Subcutaneous abdominal adipose tissue (tissue), 5 donors: ENCODE data around the gene QPRT.
"Not testable (repeated sequence)": the region's sequence is repeated elsewhere in the genome, so short reads cannot be mapped to it uniquely, and the experiment has no call there.

Source experiments
- H3K27ac ChIP-seq: one replicate; pipeline ENCODE4 v1.7.0; 2013; ENCODE audit warnings: low read depth, mild to moderate bottlenecking, inconsistent platforms, low read length, moderate library complexity
- H3K27me3 ChIP-seq, 5 donors: one replicate each; pipeline ENCODE4 v1.7.0; 2013; ENCODE audit warnings: low read length in 5 of 5, inconsistent platforms in 1 of 5; ENCODE audit not compliant: control insufficient read depth in 5 of 5, insufficient read depth in 4 of 5
- H3K36me3 ChIP-seq, 5 donors: one replicate each; pipeline ENCODE4 v1.7.0; 2013; ENCODE audit warnings: low read length in 5 of 5; ENCODE audit not compliant: control insufficient read depth in 5 of 5, insufficient read depth in 5 of 5
- H3K4me1 ChIP-seq, 5 donors: one replicate each; pipeline ENCODE4 v1.7.0; 2013; ENCODE audit warnings: low read length in 5 of 5, mild to moderate bottlenecking in 3 of 5, moderate library complexity in 1 of 5; ENCODE audit not compliant: control insufficient read depth in 5 of 5, insufficient read depth in 5 of 5
- H3K4me3 ChIP-seq, 5 donors: one replicate each; pipeline ENCODE4 v1.7.0; 2013; ENCODE audit warnings: low read length in 5 of 5, low read depth in 1 of 5
- H3K9ac ChIP-seq, 5 donors: one replicate each; pipeline ENCODE4 v1.7.0; 2013; ENCODE audit warnings: low read length in 5 of 5, mild to moderate bottlenecking in 4 of 5, moderate library complexity in 3 of 5
- H3K9me3 ChIP-seq, 5 donors: one replicate each; pipeline ENCODE4 v1.7.0; 2013; ENCODE audit warnings: low read length in 5 of 5; ENCODE audit not compliant: control insufficient read depth in 5 of 5
- donor health status: healthy.
- donor health status: healthy.
- donor health status: healthy.
- donor health status: healthy.
- donor health status: healthy.

QPRT gene

DNA sequence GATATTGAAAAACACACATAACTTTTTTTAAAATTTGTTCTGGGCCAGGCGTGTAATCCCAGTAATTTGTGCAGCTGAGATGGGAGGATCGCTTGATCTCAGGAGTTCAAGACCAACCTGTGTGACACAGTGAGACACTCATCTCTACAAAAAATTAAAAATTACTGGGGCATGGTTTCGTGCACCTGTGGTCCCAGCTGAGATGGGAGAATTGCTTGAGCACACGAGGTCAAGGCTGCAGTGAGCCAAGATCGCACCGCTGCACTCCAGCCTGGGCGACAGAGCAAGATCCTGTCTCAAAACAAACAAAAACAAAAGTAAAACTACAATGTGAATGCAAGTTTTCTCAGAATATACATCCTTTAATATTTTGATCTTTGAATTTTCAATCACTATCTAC lies 51.7 kb downstream of the QPRT start:
- peaks cover 0 to 6% (median 3%) of the 10 kb centered on the region in 5 donors for H3K4me1 ChIP-seq
- peaks cover 0 to 4% (median 0%) of the 10 kb centered on the region in 5 donors for H3K27me3 ChIP-seq
- H3K36me3 ChIP-seq, result no peaks in the 10 kb centered on the region
- no peaks in the 10 kb centered on the region for H3K9me3 ChIP-seq
- no peak overlapping the region for H3K27ac ChIP-seq
- H3K4me3 ChIP-seq, result no peak overlapping the region
- no peak overlapping the region for H3K9ac ChIP-seq

DNA sequence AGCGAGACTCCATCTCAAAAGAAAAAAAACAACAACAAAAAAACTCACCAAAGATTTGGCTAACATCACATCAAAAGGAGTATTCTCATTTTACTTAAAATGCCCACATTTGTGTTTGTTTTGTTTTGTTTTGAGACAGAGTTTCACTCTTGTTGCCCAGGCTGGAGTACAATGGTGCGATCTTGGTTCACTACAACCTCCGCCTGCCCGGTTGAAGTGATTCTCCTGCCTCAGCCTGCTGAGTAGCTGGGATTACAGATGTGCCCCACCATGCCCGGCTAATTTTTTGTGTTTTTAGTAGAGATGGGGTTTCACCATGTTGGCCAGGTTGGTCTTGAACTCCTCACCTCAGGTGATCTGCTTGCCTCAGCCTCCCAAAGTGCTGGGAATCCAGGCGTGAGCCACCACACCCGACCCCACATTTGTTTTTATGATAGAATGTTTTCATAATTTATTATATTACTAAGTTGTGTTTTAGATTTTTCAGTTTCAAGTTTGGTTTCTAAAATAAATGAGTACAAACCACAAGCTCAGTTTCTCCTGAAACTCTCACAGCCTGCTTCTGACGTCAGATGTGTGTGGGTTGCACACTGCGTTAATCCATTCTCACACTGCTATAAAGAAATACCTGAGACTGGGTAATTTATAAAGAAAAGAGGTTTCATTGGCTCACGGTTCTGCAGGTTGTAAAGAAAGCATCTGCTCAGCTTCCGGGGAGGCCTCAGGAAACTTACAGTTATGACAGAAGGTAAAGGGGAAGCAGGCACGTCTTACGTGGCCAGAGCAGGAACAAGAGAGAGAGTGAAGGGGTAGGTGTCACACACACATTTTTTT lies 53.0 kb downstream of the QPRT start:
- H3K36me3 ChIP-seq, H3K4me1 ChIP-seq, H3K27ac ChIP-seq, H3K27me3 ChIP-seq, H3K9me3 ChIP-seq, H3K4me3 ChIP-seq, H3K9ac ChIP-seq: not testable (repeated sequence)

DNA sequence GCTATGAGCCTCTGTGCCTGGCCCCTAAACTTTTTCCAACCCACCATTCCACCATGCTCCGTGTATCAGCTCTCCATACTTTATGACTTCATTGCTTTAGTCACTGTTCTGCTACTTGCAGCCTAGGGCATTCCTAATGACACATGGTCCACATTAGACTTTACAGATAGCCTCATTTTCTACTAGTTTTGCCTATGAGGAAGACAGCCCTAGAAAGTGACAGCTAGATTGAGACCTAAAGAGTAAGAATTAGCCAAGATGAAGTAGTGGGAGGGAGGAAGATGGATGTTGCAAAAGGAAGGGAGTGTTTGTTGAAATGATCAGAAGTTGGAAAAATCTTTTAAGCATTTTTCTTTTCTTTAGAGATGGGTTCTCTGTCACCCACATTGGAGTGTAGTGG lies 55.8 kb downstream of the QPRT start:
- Histone ChIP-seq H3K9me3 (peaks cover 0 to 2% (median 0%) of the 10 kb centered on the region in 5 donors), H3K4me1 (no peaks in the 10 kb centered on the region), H3K4me3 (no peak overlapping the region), H3K27ac (no peak overlapping the region), H3K36me3 (no peaks in the 10 kb centered on the region), H3K27me3 (peaks cover 0 to 7% (median 4%) of the 10 kb centered on the region in 5 donors), H3K9ac (no peak overlapping the region)

DNA sequence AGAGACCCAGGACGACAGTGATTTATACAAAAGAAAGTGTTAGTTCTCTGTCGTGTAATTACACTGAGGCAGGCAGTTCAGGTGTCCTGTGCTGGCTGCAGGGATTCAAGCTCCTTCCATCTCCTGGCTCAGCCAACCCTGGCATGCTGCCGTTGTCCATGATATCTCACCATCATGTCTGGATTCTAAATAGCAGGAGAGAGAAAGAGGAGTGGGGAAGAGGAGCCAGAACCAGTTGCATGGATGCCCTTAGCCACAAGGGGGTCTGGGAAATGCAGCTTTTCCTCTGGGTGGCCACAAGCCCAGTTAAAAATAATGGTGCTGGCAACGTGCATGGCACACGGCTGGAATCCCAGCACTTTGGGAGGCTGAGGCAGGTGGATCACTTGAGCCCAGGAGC lies 57.1 kb downstream of the QPRT start:
- H3K36me3 ChIP-seq, result no peaks in the 10 kb centered on the region
- H3K9ac ChIP-seq, result no peak overlapping the region
- H3K4me3 ChIP-seq, result no peak overlapping the region
- H3K27ac ChIP-seq, result no peak overlapping the region
- H3K27me3 ChIP-seq, result peaks cover 0 to 7% (median 4%) of the 10 kb centered on the region in 5 donors
- H3K4me1 ChIP-seq, result no peaks in the 10 kb centered on the region
- H3K9me3 ChIP-seq, result peaks cover 0 to 2% (median 0%) of the 10 kb centered on the region in 5 donors

DNA sequence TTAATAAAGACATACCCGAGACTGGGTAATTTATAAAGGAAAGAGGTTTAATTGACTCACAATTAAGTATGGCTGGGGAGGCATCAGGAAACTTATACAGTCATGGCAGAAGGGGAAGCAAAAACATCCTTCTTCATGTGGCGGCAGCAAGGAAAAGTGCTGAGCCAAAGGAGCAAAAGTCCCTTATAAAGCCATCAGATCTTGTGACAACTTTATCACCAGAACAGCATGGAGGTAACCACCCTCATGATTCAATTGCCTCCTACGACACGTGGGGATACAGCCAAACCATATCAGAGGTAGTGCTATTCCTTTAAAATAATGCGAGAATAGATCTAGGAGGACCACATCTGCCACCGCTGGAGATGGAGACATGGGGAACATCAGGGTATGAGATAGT lies 57.8 kb downstream of the QPRT start:
- no peaks in the 10 kb centered on the region for H3K36me3 ChIP-seq
- H3K27ac ChIP-seq, result no peak overlapping the region
- H3K27me3 ChIP-seq, result peaks cover 0 to 7% (median 4%) of the 10 kb centered on the region in 5 donors
- no peaks in the 10 kb centered on the region for H3K4me1 ChIP-seq
- H3K9me3 ChIP-seq, result peaks cover 0 to 2% (median 0%) of the 10 kb centered on the region in 5 donors
- H3K4me3 ChIP-seq, result no peak overlapping the region
- H3K9ac ChIP-seq, result no peak overlapping the region

DNA sequence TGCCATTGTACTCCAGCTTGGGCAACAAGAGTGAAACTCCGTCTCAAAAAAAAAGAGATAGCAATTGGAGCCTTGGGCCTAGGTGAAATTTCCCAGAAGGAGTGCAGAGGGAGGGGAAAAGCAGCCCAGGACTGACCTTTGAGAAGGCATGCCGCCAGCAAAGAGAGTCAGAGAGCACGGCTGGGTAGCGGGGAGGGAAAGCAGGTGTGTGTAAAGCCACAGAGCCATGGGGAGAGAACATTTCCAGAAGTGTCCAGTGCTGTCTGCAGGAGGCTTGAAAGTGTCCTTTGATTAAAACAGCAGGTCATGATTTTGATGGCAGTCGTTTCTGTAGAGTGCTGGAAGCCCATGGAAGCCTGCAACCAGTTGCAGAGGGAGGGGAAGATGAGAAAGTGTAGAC lies 58.7 kb downstream of the QPRT start:
- H3K4me3 ChIP-seq, result no peak overlapping the region
- no peaks in the 10 kb centered on the region for H3K4me1 ChIP-seq
- H3K27me3 ChIP-seq, result peaks cover 0 to 7% (median 4%) of the 10 kb centered on the region in 5 donors
- no peaks in the 10 kb centered on the region for H3K36me3 ChIP-seq
- H3K27ac ChIP-seq, result no peak overlapping the region
- no peak overlapping the region for H3K9ac ChIP-seq
- peaks cover 0 to 2% (median 0%) of the 10 kb centered on the region in 5 donors for H3K9me3 ChIP-seq

DNA sequence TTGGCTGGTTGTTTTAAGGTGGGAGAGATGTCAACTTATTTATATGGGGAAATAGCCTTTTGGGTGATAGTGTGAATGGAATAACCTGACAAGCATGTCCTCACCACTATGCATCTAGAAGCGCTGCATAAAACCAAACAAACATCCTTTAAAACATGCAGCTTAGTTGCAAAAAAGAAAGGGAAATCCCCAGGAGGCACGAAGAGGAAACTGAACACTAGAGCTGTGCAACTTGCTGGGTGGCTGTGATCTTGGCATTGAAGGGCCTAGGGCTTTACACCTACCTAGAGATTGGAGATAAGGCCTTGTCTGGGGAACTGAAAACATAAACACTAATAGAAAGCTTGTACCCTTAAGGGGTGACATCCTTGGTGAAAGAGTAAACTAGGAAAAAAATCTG lies 59.5 kb downstream of the QPRT start:
- H3K4me3 ChIP-seq, result no peak overlapping the region
- H3K4me1 ChIP-seq, result no peaks in the 10 kb centered on the region
- H3K27ac ChIP-seq, result no peak overlapping the region
- H3K9ac ChIP-seq, result no peak overlapping the region
- H3K36me3 ChIP-seq, result no peaks in the 10 kb centered on the region
- H3K27me3 ChIP-seq, result peaks cover 0 to 6% (median 4%) of the 10 kb centered on the region in 5 donors
- peaks cover 0 to 2% (median 0%) of the 10 kb centered on the region in 5 donors for H3K9me3 ChIP-seq

DNA sequence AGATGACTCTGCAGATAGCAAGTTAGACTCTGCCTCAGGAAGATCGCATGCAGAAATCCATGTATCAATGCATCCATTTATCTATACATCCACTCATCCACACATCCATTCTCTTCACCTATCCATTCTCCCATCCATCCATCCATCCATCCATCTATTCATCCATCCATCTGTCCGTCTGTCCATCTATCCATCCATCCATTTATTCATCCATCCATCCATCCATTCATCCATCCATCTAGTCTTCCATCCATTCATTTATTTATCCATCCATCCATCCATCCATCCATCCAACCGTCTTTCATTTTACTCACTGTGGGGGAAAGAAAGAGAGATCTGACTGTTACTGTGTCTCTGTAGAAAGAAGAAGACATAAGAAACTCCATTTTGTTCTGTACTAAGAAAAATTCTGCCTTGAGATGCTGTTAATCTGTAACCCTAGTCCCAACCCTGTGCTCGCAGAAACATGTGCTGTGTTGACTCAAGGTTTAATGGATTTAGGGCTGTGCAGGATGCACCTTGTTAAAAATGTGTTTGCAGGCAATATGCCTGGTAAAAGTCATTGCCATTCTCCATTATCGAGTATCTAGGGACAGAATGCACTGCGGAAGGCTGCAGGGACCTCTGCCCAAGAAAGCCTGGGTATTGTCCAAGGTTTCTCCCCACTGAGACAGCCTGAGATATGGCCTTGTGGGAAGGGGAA lies 61.1 kb downstream of the QPRT start:
- not testable (repeated sequence) for H3K4me1 ChIP-seq, H3K4me3 ChIP-seq, H3K9me3 ChIP-seq, H3K9ac ChIP-seq, H3K27ac ChIP-seq, H3K27me3 ChIP-seq, H3K36me3 ChIP-seq

DNA sequence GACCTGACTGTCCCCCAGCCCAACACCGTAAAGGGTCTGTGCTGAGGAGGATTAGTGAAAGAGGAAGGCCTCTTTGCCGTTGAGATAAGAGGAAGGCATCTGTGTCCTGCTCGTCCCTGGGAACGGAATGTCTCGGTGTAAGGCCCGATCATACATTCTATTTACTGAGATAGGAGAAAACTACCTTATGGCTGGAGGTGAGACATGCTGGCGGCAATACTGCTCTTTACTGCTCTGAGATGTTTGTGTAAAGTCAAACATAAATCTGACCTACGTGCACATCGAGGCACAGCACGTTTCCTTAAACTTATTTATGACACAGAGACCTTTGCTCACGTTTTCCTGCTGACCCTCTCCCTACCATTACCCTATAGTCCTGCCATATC lies 61.6 kb downstream of the QPRT start:
- H3K27ac ChIP-seq, H3K36me3 ChIP-seq, H3K27me3 ChIP-seq, H3K4me3 ChIP-seq, H3K9ac ChIP-seq, H3K4me1 ChIP-seq, H3K9me3 ChIP-seq: not testable (repeated sequence)

DNA sequence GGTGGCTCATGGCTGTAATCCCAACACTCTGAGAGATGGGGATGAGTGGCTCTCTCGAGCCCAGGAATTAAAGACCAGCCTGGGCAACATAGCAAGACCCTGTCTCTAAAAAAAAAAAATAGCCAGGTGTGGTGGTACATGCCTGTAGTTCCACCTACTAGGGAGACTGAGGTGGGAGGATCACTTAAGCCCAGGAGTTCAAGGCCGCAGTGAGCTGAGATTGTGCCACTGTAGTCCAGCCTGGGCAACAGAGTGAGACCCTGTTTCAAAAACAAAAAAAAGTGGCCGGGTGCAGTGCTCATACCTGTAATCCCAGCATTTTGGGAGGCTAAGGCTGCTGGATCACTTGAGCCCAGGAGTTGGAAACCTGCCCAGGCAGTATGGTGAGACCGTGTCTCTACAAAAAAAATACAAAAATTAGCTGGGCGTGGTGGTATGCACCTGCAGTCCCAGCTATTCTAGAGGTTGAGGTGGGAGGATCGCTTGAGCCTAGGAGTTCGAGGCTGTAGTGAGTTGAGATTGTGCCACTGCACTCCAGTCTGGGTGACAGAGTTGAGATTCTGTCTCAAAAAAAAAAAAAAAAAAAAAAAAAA lies 63.8 kb downstream of the QPRT start:
- Histone ChIP-seq H3K9ac (no peak overlapping the region), H3K36me3 (no peaks in the 10 kb centered on the region), H3K4me3 (no peak overlapping the region), H3K27me3 (no peaks in the 10 kb centered on the region), H3K4me1 (peaks cover 0 to 8% (median 0%) of the 10 kb centered on the region in 5 donors), H3K27ac (no peak overlapping the region), H3K9me3 (peaks cover 0 to 2% (median 0%) of the 10 kb centered on the region in 5 donors)
